ENCODE results near the gene PPP2R2D.

PPP2R2D gene

GRCh38 chr10:131928248-131929095, 27.7 kb downstream of the PPP2R2D start:
- DNase-seq (ENCODE audit: low read depth in 3 of 3) = peak in 2 of 3 experiments; percentile 24 to 26

- DNase-seq (ENCODE audit: low read depth in 3 of 3) = no peak
Observed at GRCh38 chr10:131929122-131929845, 28.5 kb downstream of the PPP2R2D start.

DNA sequence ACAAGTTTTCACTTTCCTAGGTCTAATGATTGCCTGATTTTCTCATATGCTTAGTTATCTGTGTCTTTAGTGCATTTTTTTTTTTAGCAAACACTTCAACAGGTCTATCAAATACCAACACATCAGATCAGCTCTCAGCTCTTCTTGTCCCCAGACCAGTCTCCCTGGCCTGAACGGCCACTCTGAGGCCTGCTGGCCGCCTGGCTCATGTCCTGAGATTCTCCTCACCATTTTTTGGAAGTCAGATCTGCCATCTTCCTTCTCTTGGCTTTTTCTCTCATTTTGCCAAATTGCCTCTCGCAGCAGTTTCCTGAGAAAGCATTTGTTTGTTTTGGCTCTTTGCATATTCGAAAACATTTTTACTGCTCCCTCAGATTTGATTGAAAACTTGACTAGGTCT, 29.3 kb downstream of the PPP2R2D start:
- DNase-seq (ENCODE audit: low read depth in 3 of 3) = no peak

- no peak for DNase-seq (ENCODE audit: low read depth in 3 of 3)
Observed at GRCh38 chr10:131930586-131931330, 29.9 kb downstream of the PPP2R2D start.

DNA sequence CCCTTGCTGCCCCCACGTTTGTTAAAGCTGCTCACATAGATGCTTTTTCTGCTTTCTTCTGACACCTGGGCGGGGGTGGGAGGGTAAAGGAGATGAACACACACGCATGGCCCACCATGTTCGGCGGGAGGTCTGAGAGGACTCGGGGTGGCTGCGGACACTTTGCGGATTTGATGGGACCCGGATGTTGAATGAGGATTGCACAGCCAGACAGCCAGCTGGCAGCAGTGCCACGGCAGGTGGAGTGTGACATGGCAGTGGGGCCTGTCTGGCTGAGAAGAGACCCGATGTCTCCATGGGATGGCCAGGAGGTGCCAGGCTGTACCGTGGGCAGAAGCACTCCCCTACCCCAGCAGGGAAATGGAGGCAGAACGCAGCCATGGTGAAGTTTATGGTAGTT, 31.2 kb downstream of the PPP2R2D start:
- no peak for DNase-seq (ENCODE audit: low read depth in 3 of 3)

DNA sequence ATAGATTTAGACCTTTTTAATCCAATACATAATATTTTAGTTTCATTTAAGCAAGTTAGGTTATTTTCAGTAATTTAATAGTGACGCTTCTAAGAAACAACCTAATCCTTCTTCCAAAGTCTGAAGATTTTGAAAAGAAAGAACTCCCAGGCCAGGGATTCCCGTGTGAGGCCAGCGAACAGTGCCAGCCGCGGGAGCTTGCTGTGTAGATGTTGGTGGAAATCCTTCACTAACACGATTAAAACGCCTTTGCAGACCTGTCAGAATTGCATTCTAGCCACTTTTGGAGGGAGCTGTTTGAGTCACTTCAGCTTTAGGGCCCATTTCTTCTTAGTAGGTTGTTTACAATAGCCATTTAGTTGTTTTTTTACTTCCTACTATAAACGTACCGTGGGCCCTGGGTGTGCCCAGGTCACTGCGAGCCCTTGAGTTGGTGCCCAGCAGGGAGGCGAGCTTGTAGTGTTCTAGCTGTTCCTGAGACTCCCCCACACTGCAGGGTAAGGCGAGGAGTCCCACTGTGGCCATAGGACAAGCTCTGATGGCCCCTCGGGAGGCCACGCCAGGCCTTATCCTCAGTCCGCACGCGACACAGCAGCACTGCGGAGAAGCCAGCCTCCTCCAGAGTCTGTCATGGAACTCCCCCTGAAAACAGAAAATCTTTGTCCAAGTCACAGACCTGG, 32.3 kb downstream of the PPP2R2D start:
- no peak for DNase-seq (ENCODE audit: low read depth in 3 of 3)

- no peak for DNase-seq (ENCODE audit: low read depth in 3 of 3)
Observed at GRCh38 chr10:131933696-131934086, 32.9 kb downstream of the PPP2R2D start.

- no peak for DNase-seq (ENCODE audit: low read depth in 3 of 3)
Observed at GRCh38 chr10:131934769-131935168, 34.0 kb downstream of the PPP2R2D start.

DNA sequence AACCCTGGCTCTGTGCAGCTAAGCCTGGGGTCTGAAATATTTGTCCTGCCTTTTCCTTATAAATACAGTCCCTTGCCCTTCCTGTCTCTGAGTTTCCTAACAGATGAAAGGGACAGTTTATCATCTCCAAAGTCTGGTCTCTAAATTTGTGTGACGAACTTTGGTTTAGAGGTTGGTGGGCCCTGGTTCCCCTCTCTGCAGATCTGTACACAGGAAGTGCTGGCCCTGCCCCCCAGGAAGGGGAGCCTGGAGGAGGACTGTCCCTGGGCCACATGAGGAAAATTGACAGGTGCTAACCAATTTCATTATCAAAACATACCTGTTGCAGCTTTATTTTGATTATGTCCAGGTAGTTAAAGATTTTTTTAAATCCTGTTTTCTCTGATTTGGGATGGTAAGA, 34.5 kb downstream of the PPP2R2D start:
- DNase-seq (ENCODE audit: low read depth in 3 of 3) = no peak

GRCh38 chr10:131936294-131936693, 35.5 kb downstream of the PPP2R2D start:
- DNase-seq (ENCODE audit: low read depth in 3 of 3) = no peak

GRCh38 chr10:131936736-131937135, 35.9 kb downstream of the PPP2R2D start:
- DNase-seq (ENCODE audit: low read depth in 3 of 3) = no peak

- DNase-seq (ENCODE audit: low read depth in 3 of 3) = no peak
Observed at GRCh38 chr10:131937836-131938235, 37.0 kb downstream of the PPP2R2D start.

DNA sequence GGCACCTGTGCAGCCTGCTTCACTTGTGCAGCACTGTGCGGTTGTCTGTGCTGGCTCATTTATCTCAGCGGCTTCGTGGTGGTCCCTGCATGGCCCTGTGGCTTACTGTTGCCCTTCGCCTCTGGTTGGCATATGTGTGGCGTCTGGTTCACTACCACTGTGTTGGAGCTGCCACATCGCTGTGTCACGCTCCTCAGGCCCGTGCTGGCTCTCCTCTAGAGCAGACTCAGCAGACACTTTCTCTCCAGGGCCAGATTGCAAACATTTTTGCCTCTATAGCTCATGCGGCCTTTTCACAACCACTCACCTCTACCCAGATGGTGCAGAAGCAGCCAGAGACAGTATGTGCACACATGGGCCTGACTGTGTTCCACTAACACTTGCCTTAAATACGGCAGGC, 37.9 kb downstream of the PPP2R2D start:
- no peak for DNase-seq (ENCODE audit: low read depth in 3 of 3)

- no peak for DNase-seq (ENCODE audit: low read depth in 3 of 3)
Observed at GRCh38 chr10:131942455-131942854, 41.6 kb downstream of the PPP2R2D start.

GRCh38 chr10:131943021-131943814, 42.4 kb downstream of the PPP2R2D start:
- no peak for DNase-seq (ENCODE audit: low read depth in 3 of 3)

DNA sequence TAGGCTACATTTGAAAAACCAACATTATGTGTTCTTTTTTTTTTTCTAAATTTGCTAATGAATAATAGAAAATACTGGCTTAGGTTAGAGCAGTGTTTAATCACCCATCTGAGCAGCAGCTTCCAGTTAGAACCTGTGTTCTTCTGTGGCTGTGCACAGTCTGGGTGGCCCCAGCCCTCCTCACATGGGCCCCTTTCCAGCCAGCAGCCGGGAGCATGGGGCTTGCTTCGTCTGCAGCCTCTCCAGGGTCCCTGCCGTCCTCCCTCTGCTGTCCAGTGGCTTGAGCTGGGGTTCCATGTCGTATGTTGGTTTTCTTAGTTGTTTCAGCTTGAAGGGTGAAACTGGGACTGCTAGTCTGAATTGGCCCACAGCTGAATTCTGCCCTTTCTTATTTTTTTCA, 43.6 kb downstream of the PPP2R2D start:
- DNase-seq (ENCODE audit: low read depth in 3 of 3) = no peak

DNA sequence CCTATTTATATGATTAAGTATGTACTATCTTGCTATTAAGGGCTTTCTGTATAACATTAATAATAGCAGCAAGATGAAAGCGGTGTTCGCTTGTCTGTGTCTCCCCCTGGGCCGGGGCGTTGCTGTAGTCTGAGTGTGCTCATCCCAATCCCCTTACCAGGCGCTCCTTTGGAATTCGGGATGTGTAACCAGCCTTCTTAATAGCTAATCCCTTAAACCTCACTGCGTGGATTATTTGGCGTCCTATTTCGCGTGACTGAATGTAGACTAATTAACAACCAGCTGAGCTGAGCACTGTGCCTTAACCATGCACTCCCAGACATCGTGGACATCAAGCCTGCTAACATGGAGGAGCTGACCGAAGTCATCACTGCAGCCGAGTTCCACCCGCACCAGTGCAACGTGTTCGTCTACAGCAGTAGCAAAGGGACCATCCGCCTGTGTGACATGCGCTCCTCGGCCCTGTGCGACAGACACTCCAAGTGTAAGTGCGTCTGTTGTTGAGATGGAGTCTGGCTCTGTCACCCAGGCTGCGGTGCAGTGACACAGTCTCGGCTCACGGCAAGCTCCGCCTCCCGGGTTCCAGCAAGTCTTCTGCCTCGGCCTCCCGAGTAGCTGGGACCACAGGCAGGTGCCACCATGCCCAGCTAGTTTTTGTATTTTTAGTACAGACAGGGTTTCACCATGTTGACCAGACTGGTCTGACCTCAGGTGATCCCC, 44.3 kb downstream of the PPP2R2D start:
- no peak for DNase-seq (ENCODE audit: low read depth in 3 of 3)

DNA sequence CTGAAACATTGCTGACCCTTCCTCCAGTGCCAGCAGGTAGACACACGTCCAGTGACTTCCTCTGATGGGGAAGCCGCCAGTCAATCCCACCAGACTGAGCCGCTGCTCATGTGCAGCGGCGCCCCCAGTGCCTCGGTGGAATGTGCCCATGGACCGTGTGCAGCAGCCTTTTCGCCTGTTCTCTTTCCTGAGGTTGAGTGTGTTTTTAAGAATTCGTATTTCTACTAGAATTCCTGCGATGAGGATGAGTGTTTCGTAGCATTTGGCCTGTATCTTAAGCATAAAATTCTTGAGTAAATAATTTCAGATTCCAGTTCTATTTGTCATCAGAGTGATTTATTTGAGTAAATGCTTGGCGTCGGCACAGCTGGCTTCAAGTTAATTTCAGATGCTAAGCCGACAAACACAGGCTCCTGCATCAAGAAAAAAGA, 45.5 kb downstream of the PPP2R2D start:
- no peak for DNase-seq (ENCODE audit: low read depth in 3 of 3)

- no peak for DNase-seq (ENCODE audit: low read depth in 3 of 3)
Observed at GRCh38 chr10:131946880-131947279, 46.1 kb downstream of the PPP2R2D start.

GRCh38 chr10:131947631-131948347, 47.0 kb downstream of the PPP2R2D start:
- no peak for DNase-seq (ENCODE audit: low read depth in 3 of 3)
